OCI-LY3 (cell line): ENCODE results near the gene NUP210L.

ENCODE experiments used
- CTCF ChIP-seq: fragments of 200-600, 300-600 bp; sonication (generic); IDR thresholded peaks from 2 replicates; pipeline ENCODE4 v1.5.1; 2014; ENCODE audit warnings: antibody characterized with exemption, low read length, low read depth
- EZH2phosphoT487 ChIP-seq: fragments of 200-600 bp; shearing (Covaris generic); IDR thresholded peaks from 2 replicates; pipeline ENCODE4 v1.6.1; 2018; ENCODE audit warnings: antibody characterized with exemption, mixed run types, low read depth

DNA sequence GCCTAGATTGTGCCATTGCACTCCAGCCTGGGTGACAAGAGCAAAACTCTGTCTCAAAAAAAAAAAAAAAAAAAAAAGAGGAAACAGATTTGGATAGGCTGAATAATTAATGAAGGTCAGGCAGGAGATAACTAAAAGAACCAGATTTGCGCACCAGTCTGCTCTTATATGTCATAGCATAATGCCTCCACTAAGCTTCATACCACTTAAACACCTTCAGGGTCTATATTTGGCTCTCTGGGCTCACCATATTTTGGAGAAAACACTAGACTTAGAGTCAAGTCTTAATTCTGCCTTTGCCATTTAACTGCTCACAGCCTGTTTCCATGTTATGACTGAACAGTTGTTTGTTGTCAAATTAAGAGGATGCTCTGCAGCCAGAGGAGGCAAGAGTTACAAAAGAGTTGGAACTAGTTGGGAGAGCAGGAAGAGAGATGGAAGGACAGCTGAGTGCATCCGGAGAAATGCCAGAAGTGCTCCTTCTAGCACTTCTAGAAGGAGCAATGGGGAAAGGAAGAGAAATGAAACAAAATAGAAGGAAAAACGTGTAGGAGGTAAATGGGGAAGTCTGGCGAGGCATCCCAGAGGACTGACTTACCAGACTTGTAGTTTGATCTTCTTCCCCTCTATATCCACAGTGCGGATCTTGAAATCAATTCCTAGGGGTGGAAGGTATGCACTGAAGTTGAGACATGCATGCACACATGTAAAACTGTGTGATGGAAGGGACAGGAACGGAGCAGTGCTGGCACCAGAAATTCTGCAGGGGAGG lies 170.6 kb downstream of the NUP210L start:
- TF ChIP-seq CTCF = no peak
- TF ChIP-seq EZH2phosphoT487 = no peak
